A549 (cell line): ENCODE data around the gene CAMK1. TPM values are rescaled to one million over a fixed set of nuclear protein-coding genes. Genes with fewer than 3 reads are reported as not detected.

Experiments
- ATAC-seq, 2 experiments: fragments of 200-7000 bp in 1 of 2; fragments of >200 bp in 1 of 2; cut with Nextera tagmentation in 1 of 2; cut with Tn5 transposase in 1 of 2; 3 replicates each; pipeline versions ENCODE4 v1.8.0 to v1.9.1; 2018 to 2020; ENCODE audit warnings: mild to moderate bottlenecking in 1 of 2, moderate library complexity in 1 of 2
- CTCF ChIA-PET: fragments of 300-600 bp; sonication (Branson Sonifier 250); formaldehyde crosslinking; extraction: SDS; loops from one replicate; lab custom pipeline; 2021; ENCODE audit warnings: antibody characterized with exemption, inconsistent platforms; lab: Yijun Ruan, JAX
- POLR2A ChIA-PET: fragments of 350-600 bp; formaldehyde crosslinking; extraction: SDS; loops from one replicate; lab custom pipeline; 2021; ENCODE audit warnings: antibody characterized with exemption, inconsistent platforms; lab: Yijun Ruan, JAX
- DNase-seq, 2 experiments: peaks; one replicate each; pipeline versions ENCODE4 v3.0.0 to v3.0.0-alpha.2; 2011 to 2016; ENCODE audit warnings: low read depth in 1 of 2, low spot score in 1 of 2
- FAIRE-seq: peaks from 2 replicates; lab custom pipeline; 2011; peaks lifted over from hg19 to GRCh38; lab: Jason Lieb, UNC
- H3K27ac ChIP-seq, 2 experiments: fragments of >200 bp; sonication (Bioruptor Twin); formaldehyde crosslinking; 3 replicates each; pipeline ENCODE4 v1.5.1; 2016 to 2017
- H3K4me1 ChIP-seq: fragments of >200 bp; sonication (Bioruptor Twin); formaldehyde crosslinking; 3 replicates; pipeline ENCODE4 v1.6.1; 2016
- H3K4me2 ChIP-seq: fragments of >200 bp; sonication (Bioruptor Twin); formaldehyde crosslinking; 3 replicates; pipeline ENCODE4 v1.6.1; 2016
- H3K4me3 ChIP-seq: fragments of >200 bp; sonication (Bioruptor Twin); formaldehyde crosslinking; 3 replicates; pipeline ENCODE4 v1.5.1; 2016
- H3K9me3 ChIP-seq: fragments of >200 bp; sonication (Bioruptor Twin); formaldehyde crosslinking; 3 replicates; pipeline ENCODE4 v1.6.1; 2016
- BCL3 ChIP-seq: fragments of >200 bp; sonication (Bioruptor Twin); formaldehyde crosslinking; IDR thresholded peaks from 3 replicates; pipeline ENCODE4 v1.6.1; 2016
- BHLHE40 ChIP-seq: IDR thresholded peaks from 2 replicates; pipeline ENCODE4 v1.6.1; 2012; ENCODE audit warnings: low read depth, low read length, inconsistent platforms
- CBX2 ChIP-seq: fragments of 200-600 bp; sonication (generic); IDR thresholded peaks from 2 replicates; pipeline ENCODE4 v1.6.1; 2016; ENCODE audit warnings: low read depth, mild to moderate bottlenecking, borderline replicate concordance
- CHD2 ChIP-seq: fragments of 150-350 bp; IDR thresholded peaks from 2 replicates; pipeline ENCODE4 v1.6.1; 2014; ENCODE audit warnings: low read length; ENCODE audit not compliant: partially characterized antibody
- ELK1 ChIP-seq: fragments of 150-350 bp; IDR thresholded peaks from 2 replicates; pipeline ENCODE4 v1.6.1; 2014; ENCODE audit warnings: low read depth, mild to moderate bottlenecking, low read length
- EP300 ChIP-seq, 2 experiments: fragments of >200 bp; sonication (Bioruptor Twin); formaldehyde crosslinking; IDR thresholded peaks; 2 replicates in 1 of 2; 3 replicates in 1 of 2; pipeline ENCODE4 v1.6.1; 2016 to 2017
- FOXS1 ChIP-seq: fragments of 250-450 bp; sonication (Bioruptor Pico); IDR thresholded peaks from 2 replicates; pipeline ENCODE4 v1.5.0; 2020; ENCODE audit warnings: mild to moderate bottlenecking, moderate library complexity
- GATA3 ChIP-seq: IDR thresholded peaks from 2 replicates; pipeline ENCODE4 v1.6.1; 2012; ENCODE audit warnings: borderline replicate concordance
- HES2 ChIP-seq: fragments of >200 bp; sonication (Bioruptor Twin); formaldehyde crosslinking; IDR thresholded peaks from 2 replicates; pipeline ENCODE4 v1.6.1; 2016
- JUN ChIP-seq, 2 experiments: fragments of >200 bp; sonication (Bioruptor Twin); formaldehyde crosslinking; IDR thresholded peaks; 2 replicates in 1 of 2; 3 replicates in 1 of 2; pipeline ENCODE4 v1.6.1; 2016 to 2017
- MAX ChIP-seq: IDR thresholded peaks from 2 replicates; pipeline ENCODE4 v1.6.1; 2012
- PBX3 ChIP-seq: IDR thresholded peaks from 2 replicates; pipeline ENCODE4 v1.6.1; 2012
- PHF8 ChIP-seq: fragments of 200-600 bp; sonication (generic); IDR thresholded peaks from 2 replicates; pipeline ENCODE4 v1.6.1; 2016; ENCODE audit warnings: low read depth, mild to moderate bottlenecking, antibody characterized with exemption, moderate library complexity, borderline replicate concordance
- POLR2A ChIP-seq: IDR thresholded peaks from 2 replicates; pipeline ENCODE4 v1.6.1; 2012; ENCODE audit warnings: mild to moderate bottlenecking, low read length
- REST ChIP-seq: fragments of 200-600 bp; sonication (generic); IDR thresholded peaks from 2 replicates; pipeline ENCODE4 v1.6.1; 2016; ENCODE audit warnings: antibody characterized with exemption, mild to moderate bottlenecking, moderate library complexity
- WGBS: methylation state at CpG from one replicate; pipeline ENCODE4 v1.1.6; 2017; ENCODE audit errors: missing lambda C conversion rate; 5-methylcytosine and 5-hydroxymethylcytosine counted together
- polyA plus RNA-seq, 4 experiments: library from polyadenylated mRNA; depleted of rRNA in 3 of 4; stranded (reverse); fragments of >200 nt; fragmentation: RNase III in 1 of 4; extraction: RNeasy Plus Mini Kit Qiagen cat#74134 plus additional on column Dnase treatment in 1 of 4; gene quantifications; 2 replicates in 3 of 4; 3 replicates in 1 of 4; pipeline ENCODE4 v1.2.3, GENCODE V29; 2011 to 2017

The CAMK1 gene
- polyA plus RNA-seq, 2 of the 4 experiments (the other 2 are of a cell fraction): 13.5 to 15.6 TPM

- TF ChIP-seq POLR2A: peak; percentile 44
- TF ChIP-seq JUN (IDR thresholded peaks at IDR 0.05): peak; percentile 89 to 91
- peak; percentile 71; the same call in 1 of the 2 replicates for TF ChIP-seq ELK1
- TF ChIP-seq BHLHE40: peak; percentile 87
- TF ChIP-seq CHD2: peak; percentile 92
- peak; percentile 47; the same call in 1 of the 3 replicates for TF ChIP-seq BCL3
- TF ChIP-seq PBX3: no peak
- peak; percentile 28 for TF ChIP-seq PHF8
- peak; percentile 56 for TF ChIP-seq MAX
- TF ChIP-seq EP300 (IDR thresholded peaks at IDR 0.05): peak in 1 of 2 experiments; percentile 25; a peak in 1 of 5 replicates
- TF ChIP-seq REST: peak; percentile 95
- TF ChIP-seq GATA3: peak; percentile 87; the same call in 1 of the 2 replicates
- TF ChIP-seq CBX2: no peak
- TF ChIP-seq FOXS1 (CRISPR knock-in tag): no peak
- TF ChIP-seq HES2: no peak
- Histone ChIP-seq H3K4me3 (peak within 1 kb of the TSS; percentile 68), H3K4me2 (peak within 1 kb of the TSS; percentile 99), H3K9me3 (no peaks in the 10 kb centered on the region), H3K4me1 (peaks cover 21% of the 10 kb centered on the region), H3K27ac (peak within 1 kb of the TSS; percentile 95 to 97)
- POLR2A ChIA-PET: interaction anchor here (0.6 to 1.6 kb wide), 17 partner anchors 8 to 333 kb away, joined by 3 to 17 read pairs (median 3); partner anchors contain the start of genes BRPF1, CAMK1, CRELD1 and OGG1
- FAIRE-seq: no peak
- under 1% methylated on average over 37 of the region's 65 CpGs for WGBS
- CTCF ChIA-PET: interaction anchor here (0.7 to 1.2 kb wide), 7 partner anchors 10 to 154 kb away, joined by 3 to 5 read pairs (median 3); no protein-coding TSS in a partner anchor
- ATAC-seq: peak; percentile 94 to 95
- DNase-seq: peak; percentile 94 to 96
Observed at GRCh38 chr3:9792405-9793160, 22.8 kb upstream of the CAMK1 start, which contains the start of the genes ARPC4 and TADA3. Gene ARPC4, plus strand, starts transcription at chr3:9793082. Its CDS starts 40 bp downstream, at chr3:9793122. Gene TADA3, minus strand, starts transcription at chr3:9792473. Its CDS starts 1,007 bp downstream, at chr3:9791466.
